Tibial nerve (tissue), 4 donors: ENCODE results near the gene COL4A1. TPM values are rescaled to one million over a fixed set of nuclear protein-coding genes. Genes with fewer than 3 reads are reported as not detected.

ENCODE experiments used
- DNase-seq, 2 donors: peaks; one replicate each; pipeline ENCODE4 v3.0.0-alpha.2; 2019; ENCODE audit warnings: low spot score in 2 of 2
- H3K27ac ChIP-seq, 4 donors: fragments of 200-600 bp; sonication (generic) in 3 of 4; one replicate each; pipeline ENCODE4 v1.5.1; 2017 to 2019; ENCODE audit warnings: mild to moderate bottlenecking in 1 of 4
- H3K27me3 ChIP-seq, 2 donors: fragments of 200-600 bp; sonication (generic) in 1 of 2; one replicate each; pipeline versions ENCODE4 v1.5.1 to v1.6.0; 2017 to 2019
- H3K36me3 ChIP-seq, 3 donors: fragments of 200-600 bp; sonication (generic); one replicate each; pipeline ENCODE4 v1.5.1; 2018 to 2019
- H3K4me1 ChIP-seq, 4 donors: fragments of 200-600 bp; sonication (generic) in 3 of 4; one replicate each; pipeline ENCODE4 v1.5.1; 2017 to 2019
- H3K4me3 ChIP-seq, 4 donors: fragments of 200-600 bp; sonication (generic) in 3 of 4; one replicate each; pipeline ENCODE4 v1.5.1; 2017 to 2019; ENCODE audit warnings: mild to moderate bottlenecking in 1 of 4, moderate library complexity in 1 of 4
- H3K9me3 ChIP-seq, 4 donors: fragments of 200-600 bp; sonication (generic) in 3 of 4; one replicate each; pipeline ENCODE4 v1.5.1; 2017 to 2019
- CTCF ChIP-seq, 5 experiments: fragments of 200-600 bp in 3 of 5; fragments of 450-650 bp in 2 of 5; sonication (generic) in 3 of 5; IDR thresholded peaks; one replicate each; pipeline ENCODE4 v1.5.1; 2016 to 2019; ENCODE audit warnings: antibody characterized with exemption in 5 of 5, mild to moderate bottlenecking in 3 of 5, moderate library complexity in 2 of 5
- EP300 ChIP-seq, 2 donors: sonication (generic); formaldehyde crosslinking; IDR thresholded peaks; one replicate each; pipeline ENCODE4 v1.6.1; 2017; ENCODE audit warnings: antibody characterized with exemption in 2 of 2, mild to moderate bottlenecking in 1 of 2
- POLR2A ChIP-seq, 2 donors: fragments of 450-650 bp; IDR thresholded peaks; one replicate each; pipeline ENCODE4 v1.6.1; 2017; ENCODE audit warnings: antibody characterized with exemption in 2 of 2, mild to moderate bottlenecking in 2 of 2, moderate library complexity in 2 of 2
- WGBS, 2 donors: methylation state at CpG; one replicate each; pipeline ENCODE4 v1.1.5; 2018; 5-methylcytosine and 5-hydroxymethylcytosine counted together
- total RNA-seq, 4 donors: library from RNA; depleted of rRNA; stranded (reverse); fragments of >200 nt; gene quantifications; one replicate each; pipeline ENCODE4 v1.1.0, GENCODE V29; 2016

COL4A1 gene
- total RNA-seq, 4 donors from 2014 or later = 385 to 583 (median 526) TPM

- no peaks in the 10 kb centered on the region for H3K9me3 ChIP-seq
- H3K36me3 ChIP-seq = peaks cover 0 to 96% (median 10%) of the 10 kb centered on the region in 3 donors
- DNase-seq = no peak
- no peak overlapping the region for H3K27ac ChIP-seq
- TF ChIP-seq EP300 (IDR thresholded peaks at IDR 0.05) (no peak), CTCF (IDR thresholded peaks at IDR 0.05) (no peak), POLR2A (IDR thresholded peaks at IDR 0.05) (no peak)
- WGBS, 2 donors = 72 to 92% methylated on average over 1 to 2 of the region's 2 CpGs
- no peaks in the 10 kb centered on the region for H3K4me1 ChIP-seq
- no peak overlapping the region for H3K4me3 ChIP-seq
- no peaks in the 10 kb centered on the region for H3K27me3 ChIP-seq
Observed at GRCh38 chr13:110206996-110207395, 100.0 kb downstream of the COL4A1 start.

- peaks cover 0 to 96% (median 10%) of the 10 kb centered on the region in 3 donors for H3K36me3 ChIP-seq
- no peaks in the 10 kb centered on the region for H3K4me1 ChIP-seq
- no peaks in the 10 kb centered on the region for H3K27me3 ChIP-seq
- TF ChIP-seq POLR2A (IDR thresholded peaks at IDR 0.05) (no peak), CTCF (IDR thresholded peaks at IDR 0.05) (no peak), EP300 (IDR thresholded peaks at IDR 0.05) (no peak)
- H3K4me3 ChIP-seq = no peak overlapping the region
- no peak for DNase-seq
- no peaks in the 10 kb centered on the region for H3K9me3 ChIP-seq
- 85 to 92% methylated on average over 8 of the region's 8 CpGs for WGBS, 2 donors
- H3K27ac ChIP-seq = no peak overlapping the region
Observed at GRCh38 chr13:110206185-110206584, 100.8 kb downstream of the COL4A1 start.

- Histone ChIP-seq H3K36me3 (peaks cover 0 to 96% (median 5%) of the 10 kb centered on the region in 3 donors), H3K9me3 (no peaks in the 10 kb centered on the region), H3K4me3 (no peak overlapping the region), H3K27me3 (no peaks in the 10 kb centered on the region), H3K27ac (no peak overlapping the region), H3K4me1 (peaks cover 0 to 3% (median 0%) of the 10 kb centered on the region in 4 donors)
- TF ChIP-seq CTCF (IDR thresholded peaks at IDR 0.05) = no peak
- TF ChIP-seq POLR2A (IDR thresholded peaks at IDR 0.05) = no peak
- no peak for TF ChIP-seq EP300 (IDR thresholded peaks at IDR 0.05)
- WGBS, 2 donors = 68 to 77% methylated on average over 4 of the region's 4 CpGs
- DNase-seq = no peak
Observed at GRCh38 chr13:110201114-110201513, 105.8 kb downstream of the COL4A1 start.

GRCh38 chr13:110200276-110200870 lies 106.6 kb downstream of the COL4A1 start:
- Histone ChIP-seq H3K36me3 (peaks cover 0 to 94% (median 3%) of the 10 kb centered on the region in 3 donors), H3K27me3 (no peaks in the 10 kb centered on the region), H3K4me3 (no peak overlapping the region), H3K27ac (peak overlapping the region in 1 of 4 donors; percentile 45), H3K9me3 (no peaks in the 10 kb centered on the region), H3K4me1 (peaks cover 0 to 3% (median 0%) of the 10 kb centered on the region in 4 donors)
- no peak for DNase-seq
- no peak for TF ChIP-seq CTCF (IDR thresholded peaks at IDR 0.05)
- no peak for TF ChIP-seq EP300 (IDR thresholded peaks at IDR 0.05)
- TF ChIP-seq POLR2A (IDR thresholded peaks at IDR 0.05) = no peak
- 71 to 77% methylated on average over 12 of the region's 12 CpGs for WGBS, 2 donors

GRCh38 chr13:110199046-110199831 lies 107.7 kb downstream of the COL4A1 start:
- no peak overlapping the region for H3K4me3 ChIP-seq
- DNase-seq = no peak
- peaks cover 0 to 3% (median 0%) of the 10 kb centered on the region in 4 donors for H3K4me1 ChIP-seq
- no peaks in the 10 kb centered on the region for H3K9me3 ChIP-seq
- no peaks in the 10 kb centered on the region for H3K27me3 ChIP-seq
- peak overlapping the region in 1 of 4 donors; percentile 45 for H3K27ac ChIP-seq
- H3K36me3 ChIP-seq = peaks cover 0 to 94% (median 0%) of the 10 kb centered on the region in 3 donors
- WGBS, 2 donors = 51 to 59% methylated on average over 18 of the region's 18 CpGs
- no peak for TF ChIP-seq EP300 (IDR thresholded peaks at IDR 0.05)
